T-helper 1 cell (primary cell): Measurements from ENCODE around the gene FRG2B.
"Not testable (repeated sequence)": the region's sequence is repeated elsewhere in the genome, so short reads cannot be mapped to it uniquely, and the experiment has no call there.

Source experiments
- DNase-seq, 5 donors: peaks; one replicate each; pipeline ENCODE4 v3.0.0-alpha.2; 2012 to 2020

The FRG2B gene

GRCh38 chr10:133592716-133593115 is 33.9 kb downstream of the FRG2B start:
- DNase-seq: no peak

GRCh38 chr10:133590970-133591359 is 35.6 kb downstream of the FRG2B start:
- no peak for DNase-seq

GRCh38 chr10:133590226-133590969 is 36.2 kb downstream of the FRG2B start:
- DNase-seq: no peak

GRCh38 chr10:133577037-133577436 is 49.6 kb downstream of the FRG2B start:
- not testable (repeated sequence) for DNase-seq
